ENCODE measurements around the gene TMEM52. TPM values are rescaled to one million over a fixed set of nuclear protein-coding genes. Genes with fewer than 3 reads are reported as not detected.

Gene TMEM52
- total RNA-seq, 2 donors from 2014 or later, result 7.8 to 43.3 TPM

- Histone ChIP-seq H3K36me3 (no peaks in the 10 kb centered on the region), H3K9me3 (no peaks in the 10 kb centered on the region), H3K4me1 (replicated peaks) (no peaks in the 10 kb centered on the region), H3K27me3 (replicated peaks; ENCODE audit: insufficient read depth) (no peaks in the 10 kb centered on the region), H3K4me3 (no peak overlapping the region), H3K27ac (no peak overlapping the region)
- TF ChIP-seq POLR2A (IDR thresholded peaks at IDR 0.05) (no peak), CTCF (IDR thresholded peaks at IDR 0.05) (no peak), POLR2AphosphoS5 (IDR thresholded peaks at IDR 0.05) (no peak)
- DNase-seq (ENCODE audit: low spot score), result no peak
- 96% methylated on average over 36 of the region's 38 CpGs for WGBS
- intact Hi-C loops (cut with DNase I), result no loop called here
These were observed 37.8 kb upstream of the TMEM52 start for GRCh38 chr1:1956586-1957532.

DNA sequence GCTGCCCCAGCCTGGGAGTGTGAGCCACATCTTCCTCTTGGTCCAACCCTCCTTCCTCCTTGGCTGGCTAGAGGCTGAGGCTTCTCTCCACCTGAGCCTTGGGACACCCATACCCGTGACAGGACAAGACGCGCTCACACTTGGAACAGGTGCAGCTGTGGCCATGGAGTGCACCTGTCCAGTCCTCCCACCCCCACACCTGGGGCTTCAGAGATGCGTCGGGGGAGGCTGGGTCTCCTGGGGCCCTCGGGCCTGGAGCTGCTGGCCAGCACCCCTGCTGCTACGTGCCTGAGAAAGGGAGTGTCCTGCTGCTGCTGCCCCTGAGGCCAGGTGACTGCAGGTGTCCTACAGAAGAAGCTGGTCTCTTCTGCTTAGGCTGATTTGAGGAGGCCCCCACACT lies 37.0 kb upstream of the TMEM52 start:
- Histone ChIP-seq H3K36me3 (no peaks in the 10 kb centered on the region), H3K27me3 (replicated peaks; ENCODE audit: insufficient read depth) (no peaks in the 10 kb centered on the region), H3K4me3 (no peak overlapping the region), H3K9me3 (no peaks in the 10 kb centered on the region), H3K4me1 (replicated peaks) (no peaks in the 10 kb centered on the region), H3K27ac (no peak overlapping the region)
- DNase-seq (ENCODE audit: low spot score), result no peak
- intact Hi-C loops (cut with DNase I), result no loop called here
- 74% methylated on average over 7 of the region's 7 CpGs for WGBS
- TF ChIP-seq CTCF (IDR thresholded peaks at IDR 0.05) (no peak), POLR2AphosphoS5 (IDR thresholded peaks at IDR 0.05) (no peak), POLR2A (IDR thresholded peaks at IDR 0.05) (no peak)

DNA sequence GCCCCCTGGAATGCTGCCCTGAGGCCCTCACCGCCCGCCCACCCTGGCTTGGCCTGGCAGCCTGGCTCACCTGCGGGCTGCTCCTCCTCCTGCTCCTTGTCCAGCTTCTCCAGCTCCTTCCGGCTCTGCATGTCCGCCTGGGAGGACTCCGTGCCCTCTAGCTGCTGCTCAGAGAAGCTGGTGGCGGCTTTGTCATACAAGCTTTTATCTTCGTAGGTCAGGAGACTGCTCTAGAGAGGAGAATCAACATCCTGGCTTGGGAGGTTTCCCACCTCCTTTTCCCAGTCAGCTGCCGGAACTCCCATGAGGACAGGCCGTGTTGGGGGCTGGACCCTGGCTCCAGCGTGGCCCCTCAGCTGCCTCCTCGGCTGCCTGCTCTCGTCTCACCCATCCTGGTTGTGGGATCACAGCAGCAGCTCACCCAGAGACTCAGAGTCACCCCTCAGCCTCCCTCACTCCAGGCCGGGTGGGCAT lies 36.6 kb upstream of the TMEM52 start:
- Histone ChIP-seq H3K36me3 (no peaks in the 10 kb centered on the region), H3K27ac (no peak overlapping the region), H3K27me3 (replicated peaks; ENCODE audit: insufficient read depth) (no peaks in the 10 kb centered on the region), H3K9me3 (no peaks in the 10 kb centered on the region), H3K4me3 (no peak overlapping the region), H3K4me1 (replicated peaks) (no peaks in the 10 kb centered on the region)
- 57% methylated on average over 14 of the region's 14 CpGs for WGBS
- intact Hi-C loops (cut with DNase I), result no loop called here
- no peak for TF ChIP-seq POLR2AphosphoS5 (IDR thresholded peaks at IDR 0.05)
- no peak for TF ChIP-seq POLR2A (IDR thresholded peaks at IDR 0.05)
- no peak for TF ChIP-seq CTCF (IDR thresholded peaks at IDR 0.05)
- DNase-seq (ENCODE audit: low spot score), result no peak

DNA sequence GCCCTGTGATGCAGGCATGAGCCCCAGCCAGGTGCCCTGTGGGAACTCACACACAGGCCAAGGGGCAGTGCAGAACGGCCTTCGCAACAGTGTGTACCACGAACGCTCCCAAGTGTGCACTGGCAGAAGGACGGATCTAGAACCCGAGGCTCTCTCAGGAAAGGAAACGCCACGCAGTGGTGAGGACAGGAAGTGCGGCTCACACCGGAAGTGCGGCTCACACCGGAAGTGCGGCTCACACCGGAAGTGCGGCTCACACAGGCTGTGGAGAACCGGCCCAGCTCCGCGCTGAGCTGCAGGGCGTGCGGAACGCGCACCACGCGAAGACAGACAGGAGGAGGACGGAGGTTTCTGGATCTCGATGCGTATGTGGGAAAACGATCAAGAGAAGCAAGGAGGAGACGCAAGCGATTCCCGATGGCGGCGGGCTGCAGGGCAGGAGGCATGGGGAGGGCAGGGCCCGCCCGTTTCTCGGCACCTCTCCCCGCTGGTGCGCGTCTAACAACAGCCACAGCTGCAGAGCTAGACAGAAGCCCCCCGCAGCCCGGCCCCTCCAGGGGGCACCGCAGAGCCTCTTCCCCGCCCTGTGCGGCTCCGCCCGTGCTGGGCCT lies 35.9 kb upstream of the TMEM52 start:
- TF ChIP-seq POLR2A (IDR thresholded peaks at IDR 0.05) (no peak), POLR2AphosphoS5 (IDR thresholded peaks at IDR 0.05) (no peak), CTCF (IDR thresholded peaks at IDR 0.05) (no peak)
- Histone ChIP-seq H3K27ac (no peak overlapping the region), H3K36me3 (no peaks in the 10 kb centered on the region), H3K4me1 (replicated peaks) (no peaks in the 10 kb centered on the region), H3K9me3 (no peaks in the 10 kb centered on the region), H3K27me3 (replicated peaks; ENCODE audit: insufficient read depth) (no peaks in the 10 kb centered on the region), H3K4me3 (no peak overlapping the region)
- 91% methylated on average over 46 of the region's 46 CpGs for WGBS
- no peak for DNase-seq (ENCODE audit: low spot score)
- intact Hi-C loops (cut with DNase I), result no loop called here

Measured in prostate gland (tissue), 2 donors.